IPS DF 6.9 (cell line): ENCODE measurements around the gene CCR6.
"Not testable (repeated sequence)": the region's sequence is repeated elsewhere in the genome, so short reads cannot be mapped to it uniquely, and the experiment has no call there.

Source experiments
- DNase-seq: peaks from one replicate; pipeline ENCODE4 v3.0.0-alpha.2; 2013; ENCODE audit warnings: low read depth, low spot score
- H3K27ac ChIP-seq: one replicate; pipeline ENCODE4 v1.5.1; 2013; ENCODE audit warnings: low read length, control low read depth
- H3K27me3 ChIP-seq: 2 replicates; pipeline ENCODE4 v1.6.1; 2013; ENCODE audit warnings: mild to moderate bottlenecking, low read length; ENCODE audit not compliant: control insufficient read depth, insufficient read depth
- H3K36me3 ChIP-seq: 2 replicates; pipeline ENCODE4 v1.6.1; 2013; ENCODE audit warnings: low read length; ENCODE audit not compliant: control insufficient read depth, insufficient read depth
- H3K4me1 ChIP-seq: 2 replicates; pipeline ENCODE4 v1.6.1; 2013; ENCODE audit warnings: low read length; ENCODE audit not compliant: control insufficient read depth, insufficient read depth
- H3K4me3 ChIP-seq: 2 replicates; pipeline ENCODE4 v1.5.1; 2013; ENCODE audit warnings: mild to moderate bottlenecking, low read length
- H3K9me3 ChIP-seq: 2 replicates; pipeline ENCODE4 v1.6.1; 2013; ENCODE audit warnings: low read length, inconsistent platforms; ENCODE audit not compliant: control insufficient read depth, insufficient read depth
- WGBS: extraction: QIAGEN DNeasy Blood & Tissue Kit; methylation state at CpG from one replicate; pipeline ENCODE4 v1.1.7; 2013; ENCODE audit warnings: mixed read lengths, missing lambda C conversion rate; ENCODE audit not compliant: insufficient read length, insufficient coverage; 5-methylcytosine and 5-hydroxymethylcytosine counted together

The CCR6 gene

DNA sequence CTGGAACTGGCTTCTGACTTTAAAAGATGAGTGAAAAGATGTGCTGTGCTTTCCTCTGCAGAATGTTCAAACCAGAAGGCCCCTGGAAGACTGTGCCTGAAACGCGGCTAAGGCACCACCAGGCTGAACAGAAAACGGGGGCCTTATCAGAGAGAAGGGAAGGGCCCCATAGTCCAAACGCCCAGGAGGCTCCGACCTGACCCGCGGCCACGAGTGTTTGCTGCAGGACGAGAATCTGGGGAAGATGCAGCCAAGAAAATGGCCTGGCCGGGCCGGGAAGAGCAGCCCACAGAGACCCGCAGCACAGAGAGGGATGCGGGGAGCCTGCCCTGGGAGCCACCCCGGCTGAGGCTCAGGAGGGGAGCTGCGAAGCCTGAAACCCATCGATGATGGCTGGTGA is 45.4 kb downstream of the CCR6 start:
- not testable (repeated sequence) for H3K27ac ChIP-seq, H3K4me1 ChIP-seq, H3K27me3 ChIP-seq, DNase-seq, H3K36me3 ChIP-seq, H3K9me3 ChIP-seq, H3K4me3 ChIP-seq
- WGBS: no CpG with 5 or more reads among the region's 16 CpGs

DNA sequence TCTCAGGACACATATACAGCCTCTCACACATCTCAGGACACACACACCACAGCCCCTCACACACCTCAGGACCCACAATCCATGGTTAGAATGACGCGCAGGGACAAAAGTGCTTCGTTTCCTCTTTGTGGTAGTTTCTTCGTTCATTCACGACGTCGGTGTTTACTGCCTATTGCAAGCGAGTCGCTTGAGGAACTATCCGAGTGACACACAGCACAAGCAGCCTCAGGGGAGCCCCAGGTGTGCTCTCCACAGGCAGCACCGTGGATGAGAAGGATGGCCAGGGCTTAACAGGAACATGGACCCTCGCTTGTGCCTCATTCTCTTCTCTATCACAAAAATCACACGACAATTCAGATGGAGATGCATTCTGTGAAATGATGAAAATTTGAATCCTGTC is 47.0 kb downstream of the CCR6 start:
- WGBS: no CpG with 5 or more reads among the region's 13 CpGs
- H3K9me3 ChIP-seq: not testable (repeated sequence)

GRCh38 chr6:167171300-167171699 is 48.4 kb downstream of the CCR6 start:
- no CpG with 5 or more reads among the region's 11 CpGs for WGBS
- H3K27me3 ChIP-seq, H3K4me1 ChIP-seq, H3K36me3 ChIP-seq, H3K9me3 ChIP-seq, H3K4me3 ChIP-seq, H3K27ac ChIP-seq, DNase-seq: not testable (repeated sequence)

More for the DNA sequence above, 47.0 kb downstream of the CCR6 start:
- not testable (repeated sequence) for H3K4me3 ChIP-seq, H3K27me3 ChIP-seq, H3K27ac ChIP-seq, H3K4me1 ChIP-seq, H3K36me3 ChIP-seq, DNase-seq

DNA sequence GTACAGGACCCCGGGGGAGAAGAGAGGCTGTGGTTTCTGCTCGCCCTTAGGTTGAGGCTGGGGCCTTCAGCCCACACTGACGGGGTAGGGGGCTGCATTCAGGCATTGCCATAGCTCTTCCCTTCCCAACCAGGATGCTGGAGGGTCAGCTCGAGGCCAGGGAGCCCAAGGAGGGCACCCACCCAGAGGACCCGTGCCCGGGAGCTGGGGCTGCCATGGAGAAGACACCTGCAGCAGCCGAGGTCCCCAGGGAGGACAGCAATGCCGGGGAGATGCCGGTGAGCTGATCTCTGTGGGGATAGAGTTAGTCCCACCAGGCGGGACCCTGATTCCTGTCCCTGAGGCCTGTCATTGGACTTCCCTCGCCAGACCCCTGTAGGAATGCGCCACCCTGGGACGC is 49.1 kb downstream of the CCR6 start:
- H3K36me3 ChIP-seq, H3K9me3 ChIP-seq, H3K27me3 ChIP-seq, H3K4me1 ChIP-seq, DNase-seq, H3K27ac ChIP-seq, H3K4me3 ChIP-seq: not testable (repeated sequence)
- no CpG with 5 or more reads among the region's 13 CpGs for WGBS

- not testable (repeated sequence) for H3K4me1 ChIP-seq, H3K27ac ChIP-seq, H3K36me3 ChIP-seq, H3K9me3 ChIP-seq, H3K27me3 ChIP-seq, H3K4me3 ChIP-seq, DNase-seq
- no CpG with 5 or more reads among the region's 14 CpGs for WGBS
Measured at GRCh38 chr6:167177271-167177670, 54.4 kb downstream of the CCR6 start.

DNA sequence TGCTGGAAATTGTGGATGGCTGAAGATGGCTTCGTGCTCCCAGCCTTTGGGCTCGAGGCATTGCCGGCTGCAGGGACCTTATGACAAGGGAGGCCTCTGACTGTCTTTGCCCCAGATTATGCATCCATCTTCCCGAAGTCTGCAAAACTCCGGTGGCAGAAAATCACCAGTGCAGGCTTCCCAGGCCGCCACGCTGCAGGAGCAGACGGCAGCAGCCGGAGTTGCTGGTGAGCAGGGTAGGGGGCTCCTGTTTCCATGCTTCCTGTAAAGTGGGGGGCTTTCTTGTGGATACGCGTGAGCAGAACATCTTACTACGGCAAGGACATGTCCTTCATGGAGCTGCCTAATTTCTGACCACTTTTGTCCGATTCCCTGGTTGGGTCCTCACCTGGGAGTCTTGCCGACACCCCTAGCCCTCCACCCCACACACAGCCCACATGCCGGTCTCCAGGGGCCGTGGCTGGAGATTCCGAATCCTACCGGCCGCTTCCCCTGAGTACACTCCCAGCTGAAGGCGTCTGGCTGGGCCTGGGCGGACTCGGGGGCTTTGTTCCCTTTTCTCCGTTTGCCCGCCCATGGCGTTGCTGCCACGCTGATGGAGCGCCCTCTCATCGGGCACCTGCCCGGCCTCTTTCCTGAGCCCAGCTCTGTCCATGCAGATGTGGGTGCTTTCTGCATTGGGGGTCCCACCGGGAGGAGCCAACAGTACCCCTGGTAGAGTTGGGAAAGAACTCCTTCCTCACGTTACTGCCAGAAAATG is 56.2 kb downstream of the CCR6 start:
- not testable (repeated sequence) for H3K36me3 ChIP-seq, H3K9me3 ChIP-seq, H3K4me1 ChIP-seq, H3K4me3 ChIP-seq, H3K27ac ChIP-seq, DNase-seq, H3K27me3 ChIP-seq
- WGBS: no CpG with 5 or more reads among the region's 31 CpGs

DNA sequence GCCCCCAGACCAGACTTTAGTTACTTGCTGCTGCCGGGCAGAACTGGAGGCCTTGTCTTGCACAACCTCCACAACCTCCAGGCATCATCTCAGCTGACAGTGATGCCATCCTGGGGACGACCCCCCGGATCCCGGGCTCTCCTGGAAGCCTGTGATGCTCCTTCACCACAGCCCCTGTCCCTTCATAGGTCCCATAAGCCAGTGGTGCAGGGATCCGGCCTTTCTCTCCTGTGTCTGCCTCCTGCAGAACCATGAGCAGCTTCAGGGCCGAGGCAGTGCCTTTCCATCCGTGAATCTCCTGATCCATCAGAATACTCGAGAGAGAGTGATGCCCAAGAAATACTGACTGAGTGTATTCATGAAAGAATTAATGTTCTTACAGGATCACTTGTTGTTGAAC is 57.2 kb downstream of the CCR6 start:
- not testable (repeated sequence) for DNase-seq, H3K27me3 ChIP-seq, H3K9me3 ChIP-seq, H3K4me1 ChIP-seq, H3K36me3 ChIP-seq, H3K27ac ChIP-seq, H3K4me3 ChIP-seq
- WGBS: no CpG with 5 or more reads among the region's 8 CpGs

GRCh38 chr6:167181351-167181750 is 58.5 kb downstream of the CCR6 start:
- H3K27me3 ChIP-seq: not testable (repeated sequence)

GRCh38 chr6:167182913-167183314 is 60.0 kb downstream of the CCR6 start:
- not testable (repeated sequence) for H3K27ac ChIP-seq, H3K36me3 ChIP-seq, DNase-seq, H3K27me3 ChIP-seq, H3K9me3 ChIP-seq, H3K4me1 ChIP-seq, H3K4me3 ChIP-seq
- WGBS: no CpG with 5 or more reads among the region's 8 CpGs

More at GRCh38 chr6:167181351-167181750, 58.5 kb downstream of the CCR6 start:
- DNase-seq, H3K4me3 ChIP-seq, H3K36me3 ChIP-seq, H3K27ac ChIP-seq, H3K4me1 ChIP-seq, H3K9me3 ChIP-seq: not testable (repeated sequence)
- WGBS: no CpG with 5 or more reads among the region's 6 CpGs

- not testable (repeated sequence) for H3K9me3 ChIP-seq, H3K27ac ChIP-seq, DNase-seq, H3K4me1 ChIP-seq, H3K36me3 ChIP-seq, H3K4me3 ChIP-seq, H3K27me3 ChIP-seq
- WGBS: no CpG with 5 or more reads among the region's 3 CpGs
Measured at GRCh38 chr6:167185101-167185500, 62.2 kb downstream of the CCR6 start.

- not testable (repeated sequence) for DNase-seq, H3K4me3 ChIP-seq, H3K27ac ChIP-seq, H3K27me3 ChIP-seq, H3K9me3 ChIP-seq, H3K36me3 ChIP-seq, H3K4me1 ChIP-seq
- WGBS: no CpG with 5 or more reads among the region's 9 CpGs
Measured at GRCh38 chr6:167187275-167187674, 64.4 kb downstream of the CCR6 start.
